Activated B cell treated with CpG ODN at 0.5 μM for 24 hours (primary cell): ENCODE data around the gene DCP2. TPM values are rescaled to one million over a fixed set of nuclear protein-coding genes. Genes with fewer than 3 reads are reported as not detected.

Source experiments
- ATAC-seq: fragments of 200-7000 bp; cut with Tn5 transposase; one replicate; pipeline ENCODE4 v1.10.0; 2021; ENCODE audit warnings: low read depth, mild to moderate bottlenecking, moderate library complexity
- CTCF ChIA-PET: fragments of 350-600 bp; sonication (Branson Sonifier 250); formaldehyde crosslinking; loops from one replicate; lab custom pipeline; 2021; ENCODE audit warnings: antibody characterized with exemption; lab: Charles Lee
- POLR2A ChIA-PET: fragments of 350-600 bp; sonication (Branson Sonifier 250); formaldehyde crosslinking; loops from one replicate; lab custom pipeline; 2021; ENCODE audit warnings: antibody characterized with exemption; lab: Charles Lee
- DNase-seq: peaks from one replicate; pipeline ENCODE4 v3.0.0; 2022
- H3K27ac Mint-ChIP-seq: one replicate; pipeline ENCODE4 v1.8.0; 2020; ENCODE audit warnings: mixed read lengths
- H3K27me3 Mint-ChIP-seq: one replicate; pipeline ENCODE4 v1.8.0; 2021; ENCODE audit warnings: mixed read lengths
- H3K36me3 Mint-ChIP-seq: one replicate; pipeline ENCODE4 v1.8.0; 2021; ENCODE audit warnings: low read depth, mixed read lengths
- H3K4me1 Mint-ChIP-seq: one replicate; pipeline ENCODE4 v1.8.0; 2021; ENCODE audit warnings: mixed read lengths
- H3K4me3 Mint-ChIP-seq: one replicate; pipeline ENCODE4 v1.8.0; 2020; ENCODE audit warnings: mild to moderate bottlenecking, mixed read lengths
- H3K9me3 Mint-ChIP-seq: one replicate; pipeline ENCODE4 v1.8.0; 2020; ENCODE audit warnings: mixed read lengths
- CTCF ChIP-seq: fragments of 200-600 bp; IDR thresholded peaks from one replicate; pipeline ENCODE4 v1.8.0; 2022; ENCODE audit warnings: antibody characterized with exemption, mild to moderate bottlenecking
- intact Hi-C: fragments of 100-400 bp; cut with micrococcal nuclease; formaldehyde crosslinking; loops from one replicate; pipeline ENCODE4 v1.15.1; 2024
- total RNA-seq: library from RNA; stranded (reverse); gene quantifications from 2 replicates; pipeline ENCODE4 v1.2.3, GENCODE V29; 2022

Gene DCP2
- total RNA-seq, 1 donor from 2014 or later: 56.0 TPM

DNA sequence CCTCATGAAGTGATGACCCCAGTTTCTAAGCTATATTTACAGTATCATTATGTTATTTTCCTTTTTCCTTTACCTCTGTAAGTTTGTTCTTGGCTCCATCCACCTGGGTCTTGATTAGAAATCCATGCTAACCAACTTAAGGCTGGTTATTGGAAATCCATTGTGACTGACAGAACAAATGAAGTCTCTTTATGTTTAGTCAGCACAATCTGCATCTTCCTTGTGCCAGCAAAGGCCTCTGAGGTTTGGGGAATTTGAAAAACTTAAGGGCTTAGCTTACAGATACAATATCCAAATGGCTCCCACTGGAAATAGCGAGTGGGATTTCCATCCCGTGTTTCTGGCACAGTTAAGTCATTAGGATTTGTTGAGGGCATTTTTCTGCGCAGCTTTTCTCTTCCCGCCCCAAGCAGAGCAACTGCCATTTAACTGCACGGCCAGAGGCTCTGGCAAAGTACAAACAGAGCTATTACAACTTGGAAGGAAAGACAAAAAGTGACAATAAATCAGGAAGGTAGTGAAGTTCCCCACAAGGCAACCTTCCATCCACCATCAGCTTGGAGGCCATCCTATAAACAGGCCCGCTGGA lies 64.2 kb downstream of the DCP2 start:
- H3K27me3 Mint-ChIP-seq: no peaks in the 10 kb centered on the region
- ATAC-seq: no peak
- intact Hi-C loops: no loop called here

DNA sequence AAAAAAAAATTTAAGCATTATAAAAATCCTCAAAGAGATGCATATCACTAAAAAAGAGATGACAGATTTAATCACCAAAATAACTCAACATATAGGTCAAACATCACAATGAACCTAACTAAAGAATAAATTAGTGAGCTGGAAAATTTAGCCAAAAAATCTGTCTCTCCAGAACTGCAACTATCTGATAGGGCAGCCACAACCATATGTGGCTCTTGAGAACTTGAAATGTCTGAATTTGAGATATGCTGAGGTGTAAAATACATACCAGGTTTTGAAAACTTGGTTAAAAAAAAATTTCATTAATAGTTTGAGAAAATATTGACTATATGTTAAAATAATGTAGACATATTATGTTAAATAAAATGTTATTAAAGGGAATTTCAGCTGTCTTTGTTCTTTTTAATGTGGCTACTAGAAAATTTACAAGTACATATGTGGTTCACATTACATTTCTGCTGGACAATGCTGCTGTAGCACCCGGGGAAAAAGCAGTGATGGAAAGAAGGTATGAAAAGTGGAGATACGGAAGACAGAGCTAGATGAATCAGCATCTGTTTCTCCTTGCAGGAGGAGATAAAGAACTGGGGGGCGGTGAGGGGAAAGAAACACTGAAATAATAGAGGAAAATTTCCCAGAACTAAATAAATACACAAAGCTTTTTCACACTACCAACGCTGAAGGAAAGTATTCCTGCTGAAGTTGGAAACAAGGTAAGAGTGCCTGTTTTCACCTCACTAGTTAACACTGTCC lies 66.1 kb downstream of the DCP2 start:
- POLR2A ChIA-PET: no interaction called here
- ATAC-seq: no peak
- no peaks in the 10 kb centered on the region for H3K36me3 Mint-ChIP-seq
- DNase-seq: no peak
- CTCF ChIA-PET: interaction anchor here (1.4 kb wide), 1 partner anchor 46 kb away, joined by 3 read pairs; no protein-coding TSS in a partner anchor
- H3K27ac Mint-ChIP-seq: no peak overlapping the region
- peaks cover 6% of the 10 kb centered on the region for H3K4me1 Mint-ChIP-seq
- no peaks in the 10 kb centered on the region for H3K9me3 Mint-ChIP-seq
- H3K4me3 Mint-ChIP-seq: no peak overlapping the region
- TF ChIP-seq CTCF: no peak
- no peaks in the 10 kb centered on the region for H3K27me3 Mint-ChIP-seq
- intact Hi-C loops: no loop called here

More for the DNA sequence above, 64.2 kb downstream of the DCP2 start:
- ChIA-PET POLR2A (no interaction called here), CTCF (no interaction called here)
- DNase-seq: no peak
- Mint-ChIP-seq H3K4me3 (no peak overlapping the region), H3K9me3 (no peaks in the 10 kb centered on the region), H3K27ac (no peak overlapping the region), H3K36me3 (no peaks in the 10 kb centered on the region), H3K4me1 (no peaks in the 10 kb centered on the region)
- TF ChIP-seq CTCF: no peak

DNA sequence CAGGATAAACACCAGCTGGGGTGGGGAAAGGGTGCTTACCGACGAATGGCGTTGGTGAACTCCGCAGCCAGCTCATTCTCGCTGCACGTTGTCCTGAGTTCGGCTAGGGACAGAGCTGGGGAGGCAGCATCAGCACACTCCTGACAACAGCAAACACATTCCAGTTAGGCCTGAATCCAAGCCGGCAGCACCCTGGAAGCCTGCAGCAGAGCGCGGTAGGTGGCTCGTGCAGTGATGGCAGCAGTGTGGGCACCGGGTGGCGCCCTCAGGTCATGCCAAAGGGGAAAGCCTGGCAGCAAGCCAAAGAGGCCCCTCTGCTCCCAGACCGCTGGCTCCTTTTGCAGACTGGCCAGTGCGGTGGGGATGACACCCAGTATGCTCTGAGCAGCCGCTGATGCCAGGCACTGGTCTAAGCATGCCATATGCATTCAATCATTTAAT lies 66.9 kb downstream of the DCP2 start:
- Mint-ChIP-seq H3K36me3 (no peaks in the 10 kb centered on the region), H3K27me3 (no peaks in the 10 kb centered on the region), H3K4me3 (no peak overlapping the region), H3K27ac (no peak overlapping the region), H3K9me3 (no peaks in the 10 kb centered on the region), H3K4me1 (peaks cover 13% of the 10 kb centered on the region)
- CTCF ChIA-PET: interaction anchor here (1.4 kb wide), 1 partner anchor 47 kb away, joined by 3 read pairs; no protein-coding TSS in a partner anchor
- ATAC-seq (no peak), DNase-seq (no peak)
- POLR2A ChIA-PET: no interaction called here
- intact Hi-C loops: no loop called here
- no peak for TF ChIP-seq CTCF

DNA sequence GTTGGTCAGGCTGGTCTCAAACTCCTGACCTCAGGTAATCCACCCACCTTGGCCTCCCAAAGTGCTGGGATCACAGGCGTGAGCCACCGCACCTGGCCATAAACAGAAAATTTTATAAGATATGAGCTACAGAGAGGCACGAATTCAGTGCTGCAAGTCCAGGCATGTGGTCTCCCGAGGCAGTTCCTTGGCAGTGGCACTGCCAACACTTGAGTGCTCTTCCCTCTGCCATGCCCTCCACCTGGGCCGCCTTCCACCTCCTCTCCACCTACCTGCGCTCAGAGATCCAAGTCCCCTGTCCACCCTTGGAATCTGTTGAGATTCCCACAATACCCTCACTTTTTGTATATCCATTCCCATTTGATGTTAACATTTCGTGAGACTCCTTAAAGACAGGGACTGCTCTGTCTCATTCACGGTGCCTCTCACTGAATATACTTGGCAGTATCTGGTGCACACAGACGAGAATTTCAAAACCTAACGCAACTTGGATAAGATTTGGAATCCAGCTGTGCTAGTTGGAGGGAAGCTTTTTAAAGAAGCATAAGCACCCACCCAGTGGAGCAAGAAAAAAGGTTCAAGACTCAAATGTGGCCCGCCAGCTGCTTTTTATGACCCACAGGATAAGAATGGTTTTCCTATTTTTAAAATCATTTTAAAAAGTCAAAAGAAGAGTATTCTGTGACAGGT lies 68.3 kb downstream of the DCP2 start:
- Mint-ChIP-seq H3K4me1 (peaks cover 13% of the 10 kb centered on the region), H3K4me3 (no peak overlapping the region), H3K27ac (no peak overlapping the region), H3K9me3 (no peaks in the 10 kb centered on the region), H3K36me3 (no peaks in the 10 kb centered on the region), H3K27me3 (no peaks in the 10 kb centered on the region)
- CTCF ChIA-PET: no interaction called here
- TF ChIP-seq CTCF: no peak
- POLR2A ChIA-PET: interaction anchor here (0.7 kb wide), 1 partner anchor 42 kb away, joined by 3 read pairs; no protein-coding TSS in a partner anchor
- ATAC-seq (no peak), DNase-seq (no peak)
- intact Hi-C loops: no loop called here

DNA sequence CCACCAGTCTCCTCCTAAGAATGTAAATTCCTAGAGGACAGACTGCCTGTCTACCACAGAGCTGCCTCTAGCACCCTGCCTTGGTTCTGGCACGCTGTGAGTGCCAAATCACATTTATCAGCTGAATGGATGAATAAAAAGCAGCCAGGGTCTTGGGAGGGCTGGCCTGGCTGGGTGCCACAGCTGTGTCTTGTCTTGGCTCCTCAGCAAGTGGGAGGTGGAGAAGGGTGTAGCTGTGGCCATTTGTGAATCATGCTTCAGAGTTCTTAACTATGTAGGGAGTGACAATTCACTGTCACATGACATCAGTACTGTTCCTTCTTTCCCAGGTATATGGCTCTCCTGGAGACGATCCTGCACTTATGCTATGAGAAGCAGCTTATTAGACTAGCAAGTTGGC lies 70.6 kb downstream of the DCP2 start:
- ATAC-seq: no peak
- peaks cover 13% of the 10 kb centered on the region for H3K4me1 Mint-ChIP-seq
- DNase-seq: no peak
- no peak for TF ChIP-seq CTCF
- no peak overlapping the region for H3K4me3 Mint-ChIP-seq
- no peaks in the 10 kb centered on the region for H3K36me3 Mint-ChIP-seq
- no peaks in the 10 kb centered on the region for H3K27me3 Mint-ChIP-seq
- no peaks in the 10 kb centered on the region for H3K9me3 Mint-ChIP-seq
- H3K27ac Mint-ChIP-seq: peak overlapping the region; percentile 7
- ChIA-PET POLR2A (no interaction called here), CTCF (no interaction called here)
- intact Hi-C loops: no loop called here
